H9 (cell line): ENCODE results near the gene PPP2CA. TPM values are rescaled to one million over a fixed set of nuclear protein-coding genes. Genes with fewer than 3 reads are reported as not detected.
A peak's percentile ranks its signal among the peaks of the same experiment; 100 is the strongest.

Experiments
- DNase-seq: peaks from one replicate; pipeline ENCODE4 v3.0.0-alpha.2; 2017
- H2AFZ ChIP-seq: one replicate; pipeline ENCODE4 v1.6.1; 2013; ENCODE audit warnings: mild to moderate bottlenecking, low read length, control low read depth, moderate library complexity
- H2AK5ac ChIP-seq: 2 replicates; pipeline ENCODE4 v1.6.1; 2013; ENCODE audit warnings: low read length, control low read depth, mixed read lengths; ENCODE audit not compliant: insufficient read length
- H2BK120ac ChIP-seq: one replicate; pipeline ENCODE4 v1.6.1; 2013; ENCODE audit warnings: low read depth, mild to moderate bottlenecking, low read length, control low read depth, inconsistent platforms; ENCODE audit not compliant: poor library complexity, severe bottlenecking
- H2BK12ac ChIP-seq: 2 replicates; pipeline ENCODE4 v1.6.1; 2013; ENCODE audit warnings: low read length, control low read depth, mixed read lengths, low read depth; ENCODE audit not compliant: insufficient read length
- H2BK15ac ChIP-seq: 2 replicates; pipeline ENCODE4 v1.6.1; 2013; ENCODE audit warnings: low read depth, low read length, control low read depth
- H2BK20ac ChIP-seq: one replicate; pipeline ENCODE4 v1.6.1; 2013; ENCODE audit warnings: low read depth, mild to moderate bottlenecking, low read length, control low read depth, inconsistent platforms; ENCODE audit not compliant: poor library complexity, severe bottlenecking
- H2BK5ac ChIP-seq: 2 replicates; pipeline ENCODE4 v1.6.1; 2013; ENCODE audit warnings: low read length, control low read depth, mixed read lengths; ENCODE audit not compliant: insufficient read length
- H3K14ac ChIP-seq: 2 replicates; pipeline ENCODE4 v1.6.1; 2013; ENCODE audit warnings: low read length, control low read depth; ENCODE audit not compliant: insufficient read depth
- H3K18ac ChIP-seq: 2 replicates; pipeline ENCODE4 v1.6.1; 2013; ENCODE audit warnings: low read depth, mild to moderate bottlenecking, mixed read lengths, low read length, control low read depth; ENCODE audit not compliant: insufficient read length
- H3K23ac ChIP-seq: 2 replicates; pipeline ENCODE4 v1.6.1; 2013; ENCODE audit warnings: low read length, control low read depth, mixed read lengths, low read depth; ENCODE audit not compliant: insufficient read length
- H3K23me2 ChIP-seq: 2 replicates; pipeline ENCODE4 v1.6.1; 2013; ENCODE audit warnings: low read depth, mild to moderate bottlenecking, mixed read lengths, low read length, control low read depth; ENCODE audit not compliant: insufficient read length, poor library complexity, severe bottlenecking
- H3K27ac ChIP-seq: 2 replicates; pipeline ENCODE4 v1.5.1; 2013; ENCODE audit warnings: low read length, control low read depth, mixed read lengths, low read depth; ENCODE audit not compliant: insufficient read length
- H3K27me3 ChIP-seq: 2 replicates; pipeline ENCODE4 v1.6.1; 2013; ENCODE audit warnings: low read length, control low read depth, inconsistent platforms; ENCODE audit not compliant: insufficient read depth
- H3K4ac ChIP-seq: 2 replicates; pipeline ENCODE4 v1.6.1; 2013; ENCODE audit warnings: low read depth, mild to moderate bottlenecking, control low read depth, inconsistent platforms, low read length, moderate library complexity
- H3K4me1 ChIP-seq: 2 replicates; pipeline ENCODE4 v1.6.1; 2013; ENCODE audit warnings: low read length, control low read depth, inconsistent platforms; ENCODE audit not compliant: insufficient read depth
- H3K4me2 ChIP-seq: 2 replicates; pipeline ENCODE4 v1.6.1; 2013; ENCODE audit warnings: low read length, control low read depth, mixed read lengths; ENCODE audit not compliant: insufficient read length, insufficient read depth
- H3K56ac ChIP-seq: 2 replicates; pipeline ENCODE4 v1.6.1; 2013; ENCODE audit warnings: low read depth, mild to moderate bottlenecking, mixed read lengths, low read length, control low read depth; ENCODE audit not compliant: insufficient read length
- H3K79me1 ChIP-seq: 2 replicates; pipeline ENCODE4 v1.6.1; 2013; ENCODE audit warnings: low read depth, mild to moderate bottlenecking, moderate library complexity, low read length, control low read depth, inconsistent platforms; ENCODE audit not compliant: insufficient read depth, poor library complexity, severe bottlenecking
- H3K79me2 ChIP-seq: 2 replicates; pipeline ENCODE4 v1.6.1; 2013; ENCODE audit warnings: low read length, control low read depth, inconsistent platforms; ENCODE audit not compliant: insufficient read depth
- H3K9ac ChIP-seq: 2 replicates; pipeline ENCODE4 v1.6.1; 2013; ENCODE audit warnings: low read length, control low read depth, mixed read lengths; ENCODE audit not compliant: insufficient read length; ENCODE audit errors: extremely low read depth
- H3K9me3 ChIP-seq: one replicate; pipeline ENCODE4 v1.6.1; 2013; ENCODE audit warnings: low read depth, low read length, inconsistent platforms; ENCODE audit not compliant: control insufficient read depth
- H3T11ph ChIP-seq: one replicate; pipeline ENCODE4 v1.6.1; 2013; ENCODE audit warnings: mild to moderate bottlenecking, low read length, control low read depth, inconsistent platforms
- H4K20me1 ChIP-seq: one replicate; pipeline ENCODE4 v1.6.1; 2013; ENCODE audit not compliant: control insufficient read depth, insufficient read length, insufficient read depth
- H4K5ac ChIP-seq: 2 replicates; pipeline ENCODE4 v1.6.1; 2013; ENCODE audit warnings: low read depth, mild to moderate bottlenecking, mixed read lengths, low read length, control low read depth; ENCODE audit not compliant: insufficient read length
- H4K8ac ChIP-seq: replicated peaks from 2 replicates; pipeline ENCODE4 v1.6.1; 2013; ENCODE audit warnings: low read length, control low read depth, mixed read lengths, low read depth; ENCODE audit not compliant: insufficient read length
- H4K91ac ChIP-seq: 2 replicates; pipeline ENCODE4 v1.6.1; 2013; ENCODE audit warnings: low read depth, mild to moderate bottlenecking, moderate library complexity, mixed read lengths, low read length, control low read depth; ENCODE audit not compliant: insufficient read length
- H3K27ac Mint-ChIP-seq, 3 experiments: 2 replicates in 2 of 3; 3 replicates in 1 of 3; pipeline ENCODE4 v1.8.0; 2020 to 2021; ENCODE audit warnings: mixed read lengths in 3 of 3, mild to moderate bottlenecking in 1 of 3, moderate library complexity in 1 of 3
- H3K27me3 Mint-ChIP-seq: 2 replicates; pipeline ENCODE4 v1.8.0; 2021; ENCODE audit warnings: low read depth, mild to moderate bottlenecking, moderate library complexity, mixed read lengths
- H3K36me3 Mint-ChIP-seq, 3 experiments: 2 replicates in 2 of 3; 3 replicates in 1 of 3; pipeline ENCODE4 v1.8.0; 2020 to 2021; ENCODE audit warnings: low read depth in 3 of 3, mixed read lengths in 3 of 3; ENCODE audit not compliant: insufficient read depth in 1 of 3
- H3K4me1 Mint-ChIP-seq, 2 experiments: 2 replicates each; pipeline ENCODE4 v1.8.0; 2020; ENCODE audit warnings: mixed read lengths in 2 of 2
- H3K4me3 Mint-ChIP-seq, 2 experiments: 2 replicates in 1 of 2; 3 replicates in 1 of 2; pipeline ENCODE4 v1.8.0; 2020 to 2021; ENCODE audit warnings: mild to moderate bottlenecking in 2 of 2, mixed read lengths in 2 of 2, moderate library complexity in 1 of 2
- H3K9me3 Mint-ChIP-seq, 2 experiments: 2 replicates in 1 of 2; 3 replicates in 1 of 2; pipeline ENCODE4 v1.8.0; 2020; ENCODE audit warnings: mild to moderate bottlenecking in 2 of 2, mixed read lengths in 2 of 2, moderate library complexity in 1 of 2
- WGBS: extraction: QIAGEN DNeasy Blood & Tissue Kit; methylation state at CpG from one replicate; pipeline ENCODE4 v1.1.7; 2013; ENCODE audit warnings: missing lambda C conversion rate, low lambda C conversion rate, mixed read lengths; ENCODE audit not compliant: insufficient read length; ENCODE audit errors: extremely low coverage; 5-methylcytosine and 5-hydroxymethylcytosine counted together
- long read RNA-seq: library from polyadenylated mRNA; unstranded; transcript quantifications from one replicate; pipeline ENCODE4 v2.0.0, GENCODE V29; 2020
- total RNA-seq: library from RNA; stranded (reverse); gene quantifications from 2 replicates; pipeline ENCODE4 v1.2.1, GENCODE V29; 2021
- TF ChIP-seq, protein P1 (sequence below): fragments of 200-600 bp; sonication (generic); conservative IDR thresholded peaks from 3 replicates; pipeline ENCODE4 v1.8.0; 2021; ENCODE audit warnings: antibody characterized with exemption, mild to moderate bottlenecking

PPP2CA gene
- total RNA-seq, result 244 and 256 TPM in 2 replicates
- long read RNA-seq, full-length matches to known transcripts, result 1,563 of 1,613 reads
- long read RNA-seq, partial matches to known transcripts, result 12 of 1,613 reads
- long read RNA-seq, other reads (novel, unspliced or antisense), result 38 of 1,613 reads

DNA sequence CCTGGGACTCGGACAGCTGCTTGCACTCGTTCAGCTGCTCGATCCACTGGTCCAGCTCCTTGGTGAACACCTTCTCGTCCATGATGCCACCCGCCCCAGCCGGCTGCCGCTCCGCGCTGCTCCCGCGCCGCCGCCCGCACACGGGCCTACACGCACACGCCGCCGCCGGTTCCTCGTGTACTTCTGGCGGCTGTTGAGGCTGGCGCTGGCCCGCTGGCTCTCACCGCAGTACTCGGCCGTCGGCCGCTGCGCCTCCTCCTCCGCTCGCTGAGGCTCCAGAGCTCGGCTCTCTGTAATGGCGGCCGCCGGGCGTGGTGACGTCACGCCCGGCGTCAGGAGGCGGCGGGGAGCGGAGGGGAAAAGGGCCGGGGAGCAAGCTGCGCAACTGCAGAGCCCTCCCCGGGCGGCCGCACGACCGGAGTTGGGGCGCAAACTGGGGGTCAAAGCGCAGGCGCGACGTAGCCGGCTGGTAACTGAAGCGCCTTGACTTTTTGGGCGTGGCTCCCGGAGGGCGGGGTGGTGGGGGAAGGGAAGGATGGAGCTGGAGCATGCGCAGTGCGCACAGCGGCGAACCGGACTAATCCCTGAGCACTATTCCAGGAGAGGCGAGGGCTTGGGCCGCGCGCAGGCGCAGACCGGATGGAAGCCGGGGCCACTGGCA is at the start of gene PPP2CA:
PPP2CA (minus strand) TSS at position 294 of the 661 bp plus-strand sequence; CDS start at position 82, 212 bp downstream.
- WGBS, result no CpG with 5 or more reads among the region's 73 CpGs
- Histone ChIP-seq H4K8ac (no peak within 1 kb of the TSS), H3K4me1 (peaks cover 2% of the 10 kb centered on the region; the same call in 1 of the 2 replicates)

More for the DNA sequence above, at the start of gene PPP2CA:
- Histone ChIP-seq H3K79me1 (no peaks in the 10 kb centered on the region), H2BK120ac (peak within 1 kb of the TSS; percentile 94), H2BK12ac (peak within 1 kb of the TSS; percentile 94), H3K9ac (peak within 1 kb of the TSS; percentile 99), H3K56ac (peak within 1 kb of the TSS; percentile 51), H2BK5ac (peak within 1 kb of the TSS; percentile 96), H2AFZ (no peak within 1 kb of the TSS), H3K79me2 (peaks cover 43% of the 10 kb centered on the region), H4K5ac (peak within 1 kb of the TSS; percentile 92), H4K91ac (peak within 1 kb of the TSS; percentile 92), H3K27me3 (no peaks in the 10 kb centered on the region), H3K23ac (no peak within 1 kb of the TSS), H3T11ph (no peak within 1 kb of the TSS), H3K14ac (peak within 1 kb of the TSS; percentile 100), H3K27ac (peak within 1 kb of the TSS; percentile 86), H3K18ac (peak within 1 kb of the TSS; percentile 100), H3K4ac (peak within 1 kb of the TSS; percentile 92), H2BK20ac (no peak within 1 kb of the TSS), H3K4me2 (peak within 1 kb of the TSS; percentile 97), H4K20me1 (no peaks in the 10 kb centered on the region), H2BK15ac (no peak within 1 kb of the TSS), H3K23me2 (peaks cover 8% of the 10 kb centered on the region), H2AK5ac (no peak within 1 kb of the TSS), H3K9me3 (no peaks in the 10 kb centered on the region)
- H3K27me3 Mint-ChIP-seq, result no peaks in the 10 kb centered on the region
- H3K36me3 Mint-ChIP-seq, result peaks cover 13 to 35% (median 32%) of the 10 kb centered on the region in 3 experiments
- H3K9me3 Mint-ChIP-seq, result no peaks in the 10 kb centered on the region; a peak in 1 of 5 replicates
- H3K27ac Mint-ChIP-seq, result peak within 1 kb of the TSS; percentile 99
- peaks cover 36 to 42% of the 10 kb centered on the region in 2 experiments for H3K4me1 Mint-ChIP-seq
- peak; percentile 98 for DNase-seq
- H3K4me3 Mint-ChIP-seq, result peak within 1 kb of the TSS; percentile 97
- TF ChIP-seq, protein P1, sequence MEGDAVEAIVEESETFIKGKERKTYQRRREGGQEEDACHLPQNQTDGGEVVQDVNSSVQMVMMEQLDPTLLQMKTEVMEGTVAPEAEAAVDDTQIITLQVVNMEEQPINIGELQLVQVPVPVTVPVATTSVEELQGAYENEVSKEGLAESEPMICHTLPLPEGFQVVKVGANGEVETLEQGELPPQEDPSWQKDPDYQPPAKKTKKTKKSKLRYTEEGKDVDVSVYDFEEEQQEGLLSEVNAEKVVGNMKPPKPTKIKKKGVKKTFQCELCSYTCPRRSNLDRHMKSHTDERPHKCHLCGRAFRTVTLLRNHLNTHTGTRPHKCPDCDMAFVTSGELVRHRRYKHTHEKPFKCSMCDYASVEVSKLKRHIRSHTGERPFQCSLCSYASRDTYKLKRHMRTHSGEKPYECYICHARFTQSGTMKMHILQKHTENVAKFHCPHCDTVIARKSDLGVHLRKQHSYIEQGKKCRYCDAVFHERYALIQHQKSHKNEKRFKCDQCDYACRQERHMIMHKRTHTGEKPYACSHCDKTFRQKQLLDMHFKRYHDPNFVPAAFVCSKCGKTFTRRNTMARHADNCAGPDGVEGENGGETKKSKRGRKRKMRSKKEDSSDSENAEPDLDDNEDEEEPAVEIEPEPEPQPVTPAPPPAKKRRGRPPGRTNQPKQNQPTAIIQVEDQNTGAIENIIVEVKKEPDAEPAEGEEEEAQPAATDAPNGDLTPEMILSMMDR, result no peak
